Testis (tissue), 2 donors: ENCODE data around the gene AJUBA.

Experiments
- POLR2A ChIP-seq: fragments of 450-650 bp; IDR thresholded peaks from one replicate; pipeline ENCODE4 v1.6.1; 2017; ENCODE audit warnings: antibody characterized with exemption, mild to moderate bottlenecking, moderate library complexity
- TF ChIP-seq, protein P1 (sequence below), 3 experiments: fragments of 450-650 bp in 2 of 3; fragments of 200-600 bp in 1 of 3; sonication (generic) in 1 of 3; IDR thresholded peaks; one replicate each; pipeline ENCODE4 v1.5.1; 2016 to 2019; ENCODE audit warnings: antibody characterized with exemption in 3 of 3, mild to moderate bottlenecking in 2 of 3, moderate library complexity in 1 of 3

DNA sequence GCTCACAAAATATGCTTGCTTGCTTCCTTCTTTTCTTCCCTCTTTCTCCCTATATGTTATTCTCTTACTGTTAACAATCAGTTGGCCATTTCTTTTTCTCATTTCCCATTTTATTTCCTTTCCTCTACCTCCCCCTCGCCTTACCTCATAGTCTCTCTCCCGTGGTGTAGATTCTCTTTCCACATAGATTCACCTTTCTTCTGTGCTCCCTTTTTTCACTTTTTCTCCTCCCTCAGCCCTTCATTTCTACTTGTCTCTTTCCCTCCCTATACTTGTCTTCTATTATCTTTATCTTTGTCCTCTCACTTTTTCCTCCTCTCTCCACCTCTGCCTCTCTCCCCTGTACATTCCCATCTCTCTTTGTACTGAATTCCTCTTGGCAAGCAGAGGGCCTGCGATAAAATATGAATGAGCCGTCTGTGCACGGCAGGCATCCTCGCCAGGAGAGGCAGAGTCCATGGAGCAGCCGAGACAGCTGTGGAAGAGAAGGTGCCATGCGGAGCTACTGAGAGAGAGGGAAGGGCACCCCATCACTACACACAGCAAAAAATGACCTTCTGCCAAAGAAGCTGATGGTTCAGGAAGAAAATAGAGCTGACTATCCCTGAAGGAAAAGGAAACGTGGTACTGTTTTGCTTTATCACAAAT, 15.4 kb upstream of the AJUBA start:
- TF ChIP-seq POLR2A, result no peak
- TF ChIP-seq, protein P1, sequence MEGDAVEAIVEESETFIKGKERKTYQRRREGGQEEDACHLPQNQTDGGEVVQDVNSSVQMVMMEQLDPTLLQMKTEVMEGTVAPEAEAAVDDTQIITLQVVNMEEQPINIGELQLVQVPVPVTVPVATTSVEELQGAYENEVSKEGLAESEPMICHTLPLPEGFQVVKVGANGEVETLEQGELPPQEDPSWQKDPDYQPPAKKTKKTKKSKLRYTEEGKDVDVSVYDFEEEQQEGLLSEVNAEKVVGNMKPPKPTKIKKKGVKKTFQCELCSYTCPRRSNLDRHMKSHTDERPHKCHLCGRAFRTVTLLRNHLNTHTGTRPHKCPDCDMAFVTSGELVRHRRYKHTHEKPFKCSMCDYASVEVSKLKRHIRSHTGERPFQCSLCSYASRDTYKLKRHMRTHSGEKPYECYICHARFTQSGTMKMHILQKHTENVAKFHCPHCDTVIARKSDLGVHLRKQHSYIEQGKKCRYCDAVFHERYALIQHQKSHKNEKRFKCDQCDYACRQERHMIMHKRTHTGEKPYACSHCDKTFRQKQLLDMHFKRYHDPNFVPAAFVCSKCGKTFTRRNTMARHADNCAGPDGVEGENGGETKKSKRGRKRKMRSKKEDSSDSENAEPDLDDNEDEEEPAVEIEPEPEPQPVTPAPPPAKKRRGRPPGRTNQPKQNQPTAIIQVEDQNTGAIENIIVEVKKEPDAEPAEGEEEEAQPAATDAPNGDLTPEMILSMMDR (IDR thresholded peaks at IDR 0.05), result no peak
